ENCODE results near the gene RAD51B. TPM values are rescaled to one million over a fixed set of nuclear protein-coding genes. Genes with fewer than 3 reads are reported as not detected.

RAD51B gene
- total RNA-seq, 2 donors from 2014 or later = 37.0 to 49.7 TPM

DNA sequence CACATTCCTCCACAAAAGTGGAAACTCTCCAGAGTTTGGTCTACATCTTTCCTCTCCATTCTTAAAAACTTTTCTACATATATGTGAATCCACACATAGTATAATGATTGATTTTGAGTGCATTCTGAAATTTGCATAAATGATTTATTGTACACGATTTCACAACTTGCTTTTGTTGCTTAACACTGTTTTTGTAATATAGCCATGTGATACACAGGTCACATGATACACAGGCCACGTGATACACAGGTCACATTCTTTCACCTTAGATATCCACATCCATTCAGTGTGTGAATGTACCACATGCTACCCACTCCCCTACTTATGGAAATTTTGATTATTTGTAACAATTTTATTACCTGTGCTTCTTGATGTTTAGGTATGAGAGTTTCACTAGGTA, 654.2 kb downstream of the RAD51B start:
- Mint-ChIP-seq H3K27ac (no peak overlapping the region), H3K4me3 (no peak overlapping the region), H3K36me3 (ENCODE audit: low read depth) (no peaks in the 10 kb centered on the region), H3K27me3 (no peaks in the 10 kb centered on the region), H3K9me3 (no peaks in the 10 kb centered on the region), H3K4me1 (peaks cover 18% of the 10 kb centered on the region)
- no peak for ATAC-seq (replicated peaks)

DNA sequence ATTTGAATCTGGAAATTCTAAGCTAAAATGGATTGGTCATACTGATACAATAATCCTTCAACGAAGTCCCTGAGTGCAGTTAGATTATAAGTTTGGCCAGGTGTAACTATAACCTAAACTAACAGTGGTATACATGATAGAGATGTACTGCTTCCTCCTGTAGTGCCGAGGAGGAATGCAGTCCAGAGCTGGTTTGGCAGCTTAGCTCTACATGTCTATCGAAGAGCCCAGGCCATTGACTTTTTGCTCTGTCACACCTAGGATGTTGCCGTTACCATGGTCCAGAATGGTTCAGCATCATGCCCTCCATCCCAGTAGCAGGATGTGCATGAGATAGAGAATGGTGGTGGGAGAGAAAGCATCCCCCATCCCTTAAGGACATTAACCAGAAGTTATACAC, 655.2 kb downstream of the RAD51B start:
- H3K4me3 Mint-ChIP-seq = no peak overlapping the region
- H3K9me3 Mint-ChIP-seq = no peaks in the 10 kb centered on the region
- H3K4me1 Mint-ChIP-seq = peaks cover 12% of the 10 kb centered on the region
- no peaks in the 10 kb centered on the region for H3K36me3 Mint-ChIP-seq (ENCODE audit: low read depth)
- no peak overlapping the region for H3K27ac Mint-ChIP-seq
- no peak for ATAC-seq (replicated peaks)
- no peaks in the 10 kb centered on the region for H3K27me3 Mint-ChIP-seq

DNA sequence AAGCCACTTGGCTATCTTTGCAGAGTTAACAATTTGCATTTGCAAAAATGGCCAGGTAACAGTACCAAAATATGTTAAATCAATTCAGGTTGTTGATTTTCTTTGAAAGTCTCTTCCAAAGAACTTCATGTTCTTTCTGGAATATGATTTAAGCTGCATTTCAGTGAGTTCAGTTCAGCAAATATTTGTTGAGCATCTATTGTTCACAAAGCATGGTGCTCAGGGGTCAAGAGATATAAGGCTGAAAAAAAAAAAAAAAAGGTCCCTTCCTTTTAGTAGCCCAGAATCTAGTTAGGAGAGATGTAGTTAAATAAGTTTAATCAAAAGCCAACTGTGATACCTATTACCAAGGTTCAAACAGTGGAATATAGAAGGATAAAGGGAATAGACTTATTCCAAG, 656.2 kb downstream of the RAD51B start:
- Mint-ChIP-seq H3K36me3 (ENCODE audit: low read depth) (no peaks in the 10 kb centered on the region), H3K27ac (no peak overlapping the region), H3K27me3 (no peaks in the 10 kb centered on the region), H3K4me1 (peaks cover 6% of the 10 kb centered on the region), H3K4me3 (no peak overlapping the region), H3K9me3 (no peaks in the 10 kb centered on the region)
- ATAC-seq (replicated peaks) = no peak

DNA sequence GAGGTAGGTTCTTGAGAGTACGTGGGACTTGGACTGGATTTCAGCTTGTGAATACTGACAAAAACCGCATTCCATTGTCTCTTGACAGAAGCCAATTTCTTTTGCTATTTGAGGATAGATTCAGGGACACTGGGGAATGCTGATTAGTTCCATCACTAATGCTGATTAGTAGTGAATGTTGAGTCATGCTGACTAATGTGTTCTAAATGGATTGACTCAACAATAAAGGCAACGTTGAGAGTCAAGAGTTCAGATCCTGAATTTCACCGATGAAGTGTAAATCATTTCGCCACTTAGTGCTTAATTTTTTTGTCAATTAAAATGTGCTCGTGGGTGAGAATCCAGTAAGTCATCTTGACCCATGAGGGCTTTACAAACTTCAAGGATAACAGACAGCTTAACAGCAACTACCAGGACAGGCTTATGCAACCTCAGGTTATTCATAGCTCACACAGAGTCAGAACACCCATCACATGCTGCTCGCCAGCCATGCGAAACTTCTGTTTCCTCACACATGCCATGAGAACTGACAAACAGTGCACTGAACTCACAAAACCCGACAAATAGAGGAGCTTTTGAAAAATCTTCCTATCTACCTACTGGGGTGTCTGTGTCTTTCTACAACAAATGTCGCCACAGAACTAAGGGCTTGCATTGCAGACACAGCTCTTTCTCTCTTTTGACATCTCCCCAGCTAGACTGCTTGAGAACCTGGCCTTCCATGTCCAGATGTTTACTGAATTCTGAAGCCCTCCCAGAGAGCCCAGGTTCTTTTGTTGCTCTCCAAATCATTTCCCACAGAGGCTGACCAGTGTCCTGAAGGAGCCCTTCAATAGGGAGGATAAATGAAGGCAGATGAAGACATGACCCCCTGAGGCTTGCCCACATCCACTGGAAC, 656.9 kb downstream of the RAD51B start:
- Mint-ChIP-seq H3K27ac (no peak overlapping the region), H3K4me3 (no peak overlapping the region), H3K9me3 (no peaks in the 10 kb centered on the region), H3K27me3 (no peaks in the 10 kb centered on the region), H3K4me1 (peaks cover 11% of the 10 kb centered on the region), H3K36me3 (ENCODE audit: low read depth) (no peaks in the 10 kb centered on the region)
- peak; percentile 45 for ATAC-seq (replicated peaks)

DNA sequence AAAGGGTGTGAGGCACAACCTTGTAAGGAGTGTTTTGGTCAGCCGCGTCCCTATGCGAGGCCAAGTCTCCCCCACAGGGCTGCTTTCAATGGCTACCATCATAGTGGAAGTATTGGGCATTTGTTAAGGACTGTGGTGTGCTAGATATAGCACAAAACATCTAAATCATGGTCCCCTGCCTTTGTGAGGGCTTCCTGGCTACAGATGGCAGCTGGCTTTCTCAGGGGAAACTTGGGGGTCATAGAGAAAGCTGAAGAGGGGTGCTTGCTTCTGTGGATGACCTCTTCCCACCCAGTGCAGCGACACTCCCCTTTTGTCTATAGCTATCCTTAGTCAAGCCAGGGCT, 657.5 kb downstream of the RAD51B start:
- H3K9me3 Mint-ChIP-seq = no peaks in the 10 kb centered on the region
- no peaks in the 10 kb centered on the region for H3K27me3 Mint-ChIP-seq
- H3K4me3 Mint-ChIP-seq = no peak overlapping the region
- H3K4me1 Mint-ChIP-seq = peaks cover 17% of the 10 kb centered on the region
- ATAC-seq (replicated peaks) = no peak
- H3K36me3 Mint-ChIP-seq (ENCODE audit: low read depth) = no peaks in the 10 kb centered on the region
- no peak overlapping the region for H3K27ac Mint-ChIP-seq

DNA sequence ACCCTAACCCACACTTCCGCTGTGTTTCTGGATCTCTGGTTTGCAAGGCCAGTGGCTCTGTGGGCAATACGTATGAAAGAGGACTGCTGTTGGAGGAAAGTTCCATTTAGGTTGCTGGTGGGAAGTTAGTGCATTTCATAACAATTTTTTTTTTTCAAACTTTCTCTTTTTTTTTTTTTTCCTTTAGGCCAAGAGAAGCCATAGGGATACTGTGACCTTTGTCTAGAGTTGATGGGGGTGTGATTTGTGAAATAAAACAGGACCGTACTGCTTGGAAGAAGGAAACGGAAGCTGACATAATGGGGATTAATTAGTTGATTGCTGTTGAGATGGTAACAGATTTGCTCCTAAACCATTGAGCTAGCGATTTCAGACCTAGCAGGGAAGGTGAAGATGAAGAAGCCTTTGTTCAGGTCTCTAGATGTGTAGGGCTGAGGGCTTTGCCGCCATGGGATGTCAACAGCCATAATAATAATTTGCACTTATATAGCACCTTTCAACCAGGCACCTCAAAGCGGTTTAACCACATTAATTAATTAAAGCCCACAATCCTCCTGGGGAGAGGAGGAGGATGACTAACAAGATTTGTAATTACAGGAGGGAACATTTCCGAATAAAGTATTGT, 658.0 kb downstream of the RAD51B start:
- ATAC-seq (replicated peaks) = no peak
- H3K4me1 Mint-ChIP-seq = peaks cover 18% of the 10 kb centered on the region

DNA sequence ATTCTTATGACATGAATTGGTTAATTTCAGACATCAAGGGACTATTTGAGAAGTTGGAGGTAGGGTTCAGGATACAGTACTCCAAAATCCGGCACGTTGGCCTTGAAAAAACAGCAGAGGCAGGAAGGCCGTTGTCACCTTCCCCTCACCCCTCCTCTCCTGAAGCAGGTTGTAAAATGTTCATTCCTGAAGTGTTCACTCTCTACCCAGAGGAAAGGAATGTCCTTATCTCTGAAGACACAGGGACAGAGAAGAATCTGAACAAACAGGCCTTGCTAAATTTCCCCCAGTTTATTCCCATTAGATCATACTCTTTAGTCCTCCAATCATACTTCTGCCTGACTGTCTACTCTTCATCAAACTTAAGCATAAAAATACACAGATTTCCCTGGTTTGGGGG, 659.7 kb downstream of the RAD51B start:
- ATAC-seq (replicated peaks) = no peak
- peaks cover 33% of the 10 kb centered on the region for H3K4me1 Mint-ChIP-seq
- no peak overlapping the region for H3K27ac Mint-ChIP-seq
- no peak overlapping the region for H3K4me3 Mint-ChIP-seq
- H3K27me3 Mint-ChIP-seq = no peaks in the 10 kb centered on the region
- H3K36me3 Mint-ChIP-seq (ENCODE audit: low read depth) = no peaks in the 10 kb centered on the region
- no peaks in the 10 kb centered on the region for H3K9me3 Mint-ChIP-seq

More for the DNA sequence above, 658.0 kb downstream of the RAD51B start:
- Mint-ChIP-seq H3K27ac (no peak overlapping the region), H3K9me3 (no peaks in the 10 kb centered on the region), H3K27me3 (no peaks in the 10 kb centered on the region), H3K36me3 (ENCODE audit: low read depth) (no peaks in the 10 kb centered on the region), H3K4me3 (no peak overlapping the region)

DNA sequence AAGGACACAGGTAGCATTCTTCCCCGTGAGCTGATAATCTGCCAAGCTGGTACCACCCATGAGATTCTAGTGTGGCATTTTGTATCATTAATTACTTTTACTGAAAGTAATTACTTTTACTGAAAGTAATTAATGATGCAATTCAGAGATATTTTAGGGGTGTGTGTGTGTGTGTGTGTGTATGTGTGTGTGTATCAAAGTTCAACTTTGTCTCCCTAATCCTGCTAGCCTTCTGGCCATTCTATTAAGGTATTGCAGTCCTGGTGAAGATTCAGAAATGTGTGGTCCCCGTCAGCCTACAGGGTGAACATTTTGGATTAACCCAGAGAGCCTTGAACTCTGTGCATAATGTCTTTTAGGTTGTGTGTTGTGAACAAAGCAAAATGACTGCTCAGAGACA, 662.4 kb downstream of the RAD51B start:
- Mint-ChIP-seq H3K4me1 (peaks cover 40% of the 10 kb centered on the region), H3K9me3 (no peaks in the 10 kb centered on the region), H3K27me3 (no peaks in the 10 kb centered on the region), H3K36me3 (ENCODE audit: low read depth) (no peaks in the 10 kb centered on the region), H3K27ac (no peak overlapping the region), H3K4me3 (peak overlapping the region; percentile 19)
- no peak for ATAC-seq (replicated peaks)

DNA sequence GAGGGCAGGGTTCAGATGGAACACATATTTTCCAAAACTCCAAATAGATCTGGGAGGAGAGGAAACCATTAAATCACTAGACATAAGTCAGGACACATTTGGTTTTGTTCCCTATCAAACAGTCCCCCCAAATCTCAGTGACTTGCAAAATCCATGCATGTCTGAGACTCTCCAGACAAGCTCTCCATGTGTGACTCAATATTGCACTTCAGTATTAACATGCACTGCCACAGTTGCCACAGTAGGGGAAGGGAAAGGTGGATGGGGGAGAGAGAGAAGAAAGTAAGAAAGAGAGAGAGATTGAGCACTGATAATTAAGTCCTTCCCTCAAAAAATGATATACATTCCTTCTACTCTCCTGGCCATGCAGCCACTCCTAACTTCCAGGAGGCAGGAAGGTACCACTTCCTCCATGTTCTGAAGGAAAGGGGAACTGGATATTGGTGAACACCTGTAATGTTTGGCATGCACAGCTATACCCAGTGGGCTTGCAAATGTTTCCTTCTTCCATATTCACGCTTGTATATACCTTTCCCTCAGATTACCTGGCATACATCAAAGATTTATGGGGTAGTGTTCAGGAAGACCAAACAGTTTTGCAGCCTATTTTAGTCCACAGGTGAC, 663.3 kb downstream of the RAD51B start:
- H3K4me3 Mint-ChIP-seq = peak overlapping the region; percentile 57
- peak; percentile 33 for ATAC-seq (replicated peaks)
- H3K27ac Mint-ChIP-seq = peak overlapping the region; percentile 79
- H3K36me3 Mint-ChIP-seq (ENCODE audit: low read depth) = no peaks in the 10 kb centered on the region
- H3K9me3 Mint-ChIP-seq = no peaks in the 10 kb centered on the region
- no peaks in the 10 kb centered on the region for H3K27me3 Mint-ChIP-seq
- peaks cover 46% of the 10 kb centered on the region for H3K4me1 Mint-ChIP-seq

DNA sequence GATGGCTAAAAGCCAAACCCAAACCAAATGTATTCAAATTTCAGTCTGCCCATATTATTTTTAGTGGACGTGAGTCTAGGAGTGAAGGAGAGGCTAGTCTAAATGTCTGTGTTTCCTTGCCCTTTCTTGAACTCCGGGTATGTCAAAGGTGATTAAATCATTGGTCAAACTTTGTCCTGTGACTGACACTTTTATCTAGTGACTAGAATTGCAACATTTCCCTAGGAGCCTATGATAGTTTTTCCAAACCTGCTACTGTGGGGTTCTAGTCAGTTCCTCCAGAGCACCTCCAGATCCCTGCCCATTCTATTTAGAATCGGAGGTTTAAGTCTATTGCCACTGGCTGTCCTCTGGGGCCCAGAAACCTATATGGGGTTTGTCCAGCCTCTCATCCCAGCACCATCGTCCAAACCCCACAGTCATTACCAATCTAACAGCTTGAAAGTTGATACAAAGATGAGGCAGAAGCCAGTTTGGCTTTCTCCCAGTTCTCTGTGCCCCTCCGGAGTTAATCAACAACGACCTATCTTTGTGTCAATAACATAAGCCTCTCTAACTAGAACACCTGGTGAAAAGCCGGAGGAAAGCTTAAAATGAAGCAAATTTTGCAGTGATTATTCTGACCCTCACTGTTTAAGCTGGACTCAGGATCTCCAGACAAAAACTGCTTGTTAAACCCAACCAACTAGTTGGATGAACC, 666.6 kb downstream of the RAD51B start:
- no peak for ATAC-seq (replicated peaks)
- no peaks in the 10 kb centered on the region for H3K27me3 Mint-ChIP-seq
- no peak overlapping the region for H3K27ac Mint-ChIP-seq
- no peaks in the 10 kb centered on the region for H3K9me3 Mint-ChIP-seq
- peaks cover 41% of the 10 kb centered on the region for H3K4me1 Mint-ChIP-seq
- no peak overlapping the region for H3K4me3 Mint-ChIP-seq
- H3K36me3 Mint-ChIP-seq (ENCODE audit: low read depth) = no peaks in the 10 kb centered on the region

DNA sequence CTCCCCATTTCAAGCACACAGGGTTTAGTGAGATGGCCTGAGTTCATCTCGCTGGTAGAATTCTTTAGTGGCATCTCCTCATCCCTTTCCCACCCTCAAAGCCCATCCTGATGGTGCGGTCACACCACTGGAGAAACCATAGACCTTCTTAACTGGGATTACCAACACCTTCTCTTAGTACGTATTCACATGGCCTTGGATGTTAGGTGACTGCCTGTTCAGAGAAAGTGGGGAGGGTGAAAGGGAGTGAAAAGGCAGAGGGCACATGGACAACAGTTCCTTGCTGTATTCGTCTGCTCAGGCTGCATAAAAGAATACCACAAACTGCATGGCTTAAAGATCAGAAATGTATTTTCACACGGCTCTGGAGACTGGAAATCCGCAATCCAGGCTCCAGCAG, 667.2 kb downstream of the RAD51B start:
- no peaks in the 10 kb centered on the region for H3K36me3 Mint-ChIP-seq (ENCODE audit: low read depth)
- H3K4me3 Mint-ChIP-seq = no peak overlapping the region
- no peak overlapping the region for H3K27ac Mint-ChIP-seq
- H3K27me3 Mint-ChIP-seq = no peaks in the 10 kb centered on the region
- no peaks in the 10 kb centered on the region for H3K9me3 Mint-ChIP-seq
- peaks cover 35% of the 10 kb centered on the region for H3K4me1 Mint-ChIP-seq
- no peak for ATAC-seq (replicated peaks)

DNA sequence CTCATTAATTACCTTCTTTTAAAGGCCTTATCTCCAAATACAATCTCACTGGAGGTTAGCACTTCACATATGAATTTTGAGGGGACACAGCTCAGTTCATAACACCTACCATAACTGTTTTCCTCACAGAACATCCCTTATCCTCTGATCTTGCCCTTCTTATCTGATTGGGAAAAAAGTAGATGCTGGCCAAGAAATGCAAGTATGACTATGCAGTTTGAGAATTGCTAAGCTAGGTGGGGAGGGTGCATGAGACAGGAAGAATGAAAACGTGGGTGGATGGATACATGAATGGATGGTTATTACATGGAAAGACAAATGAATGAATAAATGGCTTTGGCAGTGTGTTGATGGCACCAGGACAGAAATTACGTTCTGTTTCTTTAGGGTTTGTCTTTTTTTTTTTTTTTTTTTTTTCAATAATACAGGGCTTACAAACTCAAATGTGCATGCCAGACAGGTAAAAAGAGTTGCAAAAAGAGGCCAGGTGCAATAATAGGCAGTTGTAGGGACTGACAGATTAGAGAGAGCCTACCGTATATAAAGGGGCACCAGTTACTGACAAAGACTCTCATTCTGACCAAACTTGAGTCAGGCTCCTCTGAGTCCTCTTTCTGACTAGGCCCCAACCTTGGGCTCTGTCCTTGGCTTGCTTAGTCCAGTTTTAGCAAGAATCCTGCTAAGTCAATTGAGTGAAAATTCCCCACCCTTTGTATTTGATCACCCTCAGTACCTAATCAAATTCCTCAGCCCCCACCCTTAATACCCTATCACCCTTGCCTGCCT, 668.4 kb downstream of the RAD51B start:
- H3K9me3 Mint-ChIP-seq = no peaks in the 10 kb centered on the region
- peaks cover 27% of the 10 kb centered on the region for H3K4me1 Mint-ChIP-seq
- H3K27me3 Mint-ChIP-seq = no peaks in the 10 kb centered on the region
- no peak overlapping the region for H3K4me3 Mint-ChIP-seq
- no peaks in the 10 kb centered on the region for H3K36me3 Mint-ChIP-seq (ENCODE audit: low read depth)
- peak; percentile 64 for ATAC-seq (replicated peaks)
- peak overlapping the region; percentile 1 for H3K27ac Mint-ChIP-seq

DNA sequence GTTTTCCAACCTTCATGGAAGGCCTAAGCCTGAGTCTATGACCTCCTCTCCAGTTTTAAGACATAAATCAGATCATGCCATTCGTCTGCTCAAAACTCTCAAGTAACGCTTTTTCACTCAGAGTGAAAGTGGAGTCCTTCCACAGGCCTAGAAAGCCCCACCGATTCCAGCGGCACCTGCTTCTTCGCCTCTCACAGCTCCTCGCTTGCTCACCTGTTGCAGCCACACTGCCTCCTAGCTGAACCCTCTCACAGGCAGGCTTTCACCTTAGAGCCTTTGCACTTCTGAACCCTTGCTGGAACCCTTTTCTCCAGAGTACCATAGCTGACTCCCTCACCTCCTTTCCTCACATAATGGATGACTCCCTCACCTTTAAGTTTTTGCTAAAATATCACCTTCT, 672.2 kb downstream of the RAD51B start:
- H3K36me3 Mint-ChIP-seq (ENCODE audit: low read depth) = no peaks in the 10 kb centered on the region
- no peaks in the 10 kb centered on the region for H3K9me3 Mint-ChIP-seq
- H3K4me3 Mint-ChIP-seq = no peak overlapping the region
- no peak for ATAC-seq (replicated peaks)
- no peaks in the 10 kb centered on the region for H3K27me3 Mint-ChIP-seq
- H3K27ac Mint-ChIP-seq = no peak overlapping the region
- H3K4me1 Mint-ChIP-seq = peaks cover 11% of the 10 kb centered on the region

Measured in activated T-helper 17 cell treated with anti-CD3 and anti-CD28 coated beads, Interleukin-2, amount 50 U/mL, for 72 hours (primary cell).